Subcutaneous abdominal adipose tissue (tissue), 5 donors: Measurements from ENCODE around the gene SLC41A1.
A peak's percentile ranks its signal among the peaks of the same experiment; 100 is the strongest.
"Not testable (repeated sequence)": the region's sequence is repeated elsewhere in the genome, so short reads cannot be mapped to it uniquely, and the experiment has no call there.

Experiments used
- H3K27ac ChIP-seq: one replicate; pipeline ENCODE4 v1.7.0; 2013; ENCODE audit warnings: low read depth, mild to moderate bottlenecking, inconsistent platforms, low read length, moderate library complexity
- H3K27me3 ChIP-seq, 5 donors: one replicate each; pipeline ENCODE4 v1.7.0; 2013; ENCODE audit warnings: low read length in 5 of 5, inconsistent platforms in 1 of 5; ENCODE audit not compliant: control insufficient read depth in 5 of 5, insufficient read depth in 4 of 5
- H3K36me3 ChIP-seq, 5 donors: one replicate each; pipeline ENCODE4 v1.7.0; 2013; ENCODE audit warnings: low read length in 5 of 5; ENCODE audit not compliant: control insufficient read depth in 5 of 5, insufficient read depth in 5 of 5
- H3K4me1 ChIP-seq, 5 donors: one replicate each; pipeline ENCODE4 v1.7.0; 2013; ENCODE audit warnings: low read length in 5 of 5, mild to moderate bottlenecking in 3 of 5, moderate library complexity in 1 of 5; ENCODE audit not compliant: control insufficient read depth in 5 of 5, insufficient read depth in 5 of 5
- H3K4me3 ChIP-seq, 5 donors: one replicate each; pipeline ENCODE4 v1.7.0; 2013; ENCODE audit warnings: low read length in 5 of 5, low read depth in 1 of 5
- H3K9ac ChIP-seq, 5 donors: one replicate each; pipeline ENCODE4 v1.7.0; 2013; ENCODE audit warnings: low read length in 5 of 5, mild to moderate bottlenecking in 4 of 5, moderate library complexity in 3 of 5
- H3K9me3 ChIP-seq, 5 donors: one replicate each; pipeline ENCODE4 v1.7.0; 2013; ENCODE audit warnings: low read length in 5 of 5; ENCODE audit not compliant: control insufficient read depth in 5 of 5
- donor health status: healthy.
- donor health status: healthy.
- donor health status: healthy.
- donor health status: healthy.
- donor health status: healthy.

SLC41A1 gene

GRCh38 chr1:205812878-205813754 lies at the start of gene SLC41A1:
TSS of gene SLC41A1 (minus strand) at chr1:205813198. CDS start at chr1:205810441, 2,757 bp downstream.
- H3K4me1 ChIP-seq: peaks cover 9 to 64% (median 54%) of the 10 kb centered on the region in 5 donors

GRCh38 chr1:205861540-205861939 lies 48.5 kb upstream of the SLC41A1 start:
- no peak overlapping the region for H3K4me3 ChIP-seq
- H3K27me3 ChIP-seq: no peaks in the 10 kb centered on the region
- H3K36me3 ChIP-seq: peaks cover 0 to 4% (median 0%) of the 10 kb centered on the region in 5 donors
- peaks cover 0 to 4% (median 0%) of the 10 kb centered on the region in 5 donors for H3K9me3 ChIP-seq
- H3K9ac ChIP-seq: no peak overlapping the region
- H3K27ac ChIP-seq: no peak overlapping the region
- H3K4me1 ChIP-seq: peaks cover 0 to 3% (median 0%) of the 10 kb centered on the region in 5 donors

More at GRCh38 chr1:205812878-205813754, at the start of gene SLC41A1:
- Histone ChIP-seq H3K27ac (peak within 1 kb of the TSS; percentile 84), H3K4me3 (peak within 1 kb of the TSS; percentile 80 to 92 (median 81)), H3K9me3 (no peaks in the 10 kb centered on the region), H3K36me3 (peaks cover 0 to 13% (median 7%) of the 10 kb centered on the region in 5 donors), H3K27me3 (no peaks in the 10 kb centered on the region), H3K9ac (peak within 1 kb of the TSS; percentile 81 to 89 (median 87))

- Histone ChIP-seq H3K9ac (no peak overlapping the region), H3K4me3 (no peak overlapping the region), H3K27ac (no peak overlapping the region), H3K36me3 (peaks cover 0 to 4% (median 0%) of the 10 kb centered on the region in 5 donors), H3K27me3 (no peaks in the 10 kb centered on the region), H3K4me1 (peaks cover 0 to 3% (median 0%) of the 10 kb centered on the region in 5 donors), H3K9me3 (peaks cover 0 to 8% (median 0%) of the 10 kb centered on the region in 5 donors)
Measured at GRCh38 chr1:205858141-205858961, 45.4 kb upstream of the SLC41A1 start.

- not testable (repeated sequence) for H3K27ac ChIP-seq
Measured at GRCh38 chr1:205857501-205857900, 44.5 kb upstream of the SLC41A1 start.

GRCh38 chr1:205856433-205856832 lies 43.4 kb upstream of the SLC41A1 start:
- Histone ChIP-seq H3K36me3 (no peaks in the 10 kb centered on the region), H3K9ac (no peak overlapping the region), H3K9me3 (peaks cover 0 to 11% (median 2%) of the 10 kb centered on the region in 5 donors), H3K4me1 (peaks cover 0 to 3% (median 0%) of the 10 kb centered on the region in 5 donors), H3K27ac (no peak overlapping the region), H3K27me3 (no peaks in the 10 kb centered on the region), H3K4me3 (no peak overlapping the region)

More at GRCh38 chr1:205857501-205857900, 44.5 kb upstream of the SLC41A1 start:
- not testable (repeated sequence) for H3K9ac ChIP-seq, H3K27me3 ChIP-seq, H3K36me3 ChIP-seq, H3K4me1 ChIP-seq, H3K4me3 ChIP-seq
- H3K9me3 ChIP-seq: peaks cover 0 to 11% (median 2%) of the 10 kb centered on the region in 5 donors

- no peaks in the 10 kb centered on the region for H3K27me3 ChIP-seq
- H3K9ac ChIP-seq: no peak overlapping the region
- H3K27ac ChIP-seq: no peak overlapping the region
- no peak overlapping the region for H3K4me3 ChIP-seq
- peaks cover 0 to 11% (median 2%) of the 10 kb centered on the region in 5 donors for H3K9me3 ChIP-seq
- no peaks in the 10 kb centered on the region for H3K36me3 ChIP-seq
- H3K4me1 ChIP-seq: peaks cover 0 to 14% (median 0%) of the 10 kb centered on the region in 5 donors
Measured at GRCh38 chr1:205852969-205853368, 40.0 kb upstream of the SLC41A1 start.

GRCh38 chr1:205851993-205852392 lies 39.0 kb upstream of the SLC41A1 start:
- H3K9me3 ChIP-seq: peaks cover 0 to 11% (median 2%) of the 10 kb centered on the region in 5 donors
- no peak overlapping the region for H3K27ac ChIP-seq
- H3K27me3 ChIP-seq: no peaks in the 10 kb centered on the region
- H3K36me3 ChIP-seq: no peaks in the 10 kb centered on the region
- peaks cover 0 to 14% (median 0%) of the 10 kb centered on the region in 5 donors for H3K4me1 ChIP-seq
- no peak overlapping the region for H3K9ac ChIP-seq
- H3K4me3 ChIP-seq: no peak overlapping the region

GRCh38 chr1:205849619-205850355 lies 36.8 kb upstream of the SLC41A1 start, which contains the start of gene PM20D1:
TSS of gene PM20D1 (minus strand) at chr1:205850132. CDS start at chr1:205850072, 60 bp downstream.
- H3K4me3 ChIP-seq: peak within 1 kb of the TSS; percentile 13 to 95 (median 57)
- H3K27me3 ChIP-seq: no peaks in the 10 kb centered on the region
- no peaks in the 10 kb centered on the region for H3K36me3 ChIP-seq
- no peak within 1 kb of the TSS for H3K27ac ChIP-seq
- H3K9me3 ChIP-seq: peaks cover 0 to 3% (median 0%) of the 10 kb centered on the region in 5 donors
- H3K4me1 ChIP-seq: peaks cover 0 to 14% (median 0%) of the 10 kb centered on the region in 5 donors
- H3K9ac ChIP-seq: peak within 1 kb of the TSS in 2 of 5 donors; percentile 19 to 77
